Fibroblast of mammary gland (primary cell): Measurements from ENCODE around the gene RGL2.

ENCODE experiments used
- DNase-seq: peaks from one replicate; pipeline ENCODE4 v3.0.0-alpha.2; 2010; ENCODE audit warnings: low read depth
- H3K4me3 ChIP-seq: 2 replicates; pipeline ENCODE4 v1.5.1; 2011; ENCODE audit warnings: low read depth, mild to moderate bottlenecking, low read length, moderate library complexity; ENCODE audit not compliant: control insufficient read depth
- TF ChIP-seq, protein P1 (sequence below): conservative IDR thresholded peaks from 2 replicates; pipeline ENCODE4 v1.5.1; 2011; ENCODE audit warnings: low read depth, low read length, inconsistent platforms; ENCODE audit not compliant: control insufficient read depth, insufficient read depth

The RGL2 gene

DNA sequence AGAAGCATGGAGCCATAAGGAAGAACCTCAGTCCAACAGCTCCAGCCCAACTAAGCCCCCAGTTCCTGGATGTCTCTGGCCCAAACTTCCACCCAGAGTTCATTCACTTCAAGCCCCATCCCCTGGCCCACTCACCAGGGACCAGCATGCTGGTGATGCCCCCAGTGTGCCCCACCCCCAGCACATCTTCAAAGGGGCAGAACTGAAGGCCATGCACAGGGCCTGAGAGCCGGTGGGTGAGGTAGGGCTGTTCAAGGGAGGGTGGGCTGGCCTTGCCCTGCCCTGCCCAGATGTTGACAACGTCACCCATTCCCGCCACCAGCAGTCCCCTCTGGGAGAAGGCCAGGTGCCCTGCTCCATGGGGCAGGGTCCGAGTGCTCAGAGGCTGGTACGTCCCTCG lies 18.2 kb downstream of the RGL2 start:
- DNase-seq: no peak
- TF ChIP-seq, protein P1, sequence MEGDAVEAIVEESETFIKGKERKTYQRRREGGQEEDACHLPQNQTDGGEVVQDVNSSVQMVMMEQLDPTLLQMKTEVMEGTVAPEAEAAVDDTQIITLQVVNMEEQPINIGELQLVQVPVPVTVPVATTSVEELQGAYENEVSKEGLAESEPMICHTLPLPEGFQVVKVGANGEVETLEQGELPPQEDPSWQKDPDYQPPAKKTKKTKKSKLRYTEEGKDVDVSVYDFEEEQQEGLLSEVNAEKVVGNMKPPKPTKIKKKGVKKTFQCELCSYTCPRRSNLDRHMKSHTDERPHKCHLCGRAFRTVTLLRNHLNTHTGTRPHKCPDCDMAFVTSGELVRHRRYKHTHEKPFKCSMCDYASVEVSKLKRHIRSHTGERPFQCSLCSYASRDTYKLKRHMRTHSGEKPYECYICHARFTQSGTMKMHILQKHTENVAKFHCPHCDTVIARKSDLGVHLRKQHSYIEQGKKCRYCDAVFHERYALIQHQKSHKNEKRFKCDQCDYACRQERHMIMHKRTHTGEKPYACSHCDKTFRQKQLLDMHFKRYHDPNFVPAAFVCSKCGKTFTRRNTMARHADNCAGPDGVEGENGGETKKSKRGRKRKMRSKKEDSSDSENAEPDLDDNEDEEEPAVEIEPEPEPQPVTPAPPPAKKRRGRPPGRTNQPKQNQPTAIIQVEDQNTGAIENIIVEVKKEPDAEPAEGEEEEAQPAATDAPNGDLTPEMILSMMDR: no peak
- no peak overlapping the region for H3K4me3 ChIP-seq

DNA sequence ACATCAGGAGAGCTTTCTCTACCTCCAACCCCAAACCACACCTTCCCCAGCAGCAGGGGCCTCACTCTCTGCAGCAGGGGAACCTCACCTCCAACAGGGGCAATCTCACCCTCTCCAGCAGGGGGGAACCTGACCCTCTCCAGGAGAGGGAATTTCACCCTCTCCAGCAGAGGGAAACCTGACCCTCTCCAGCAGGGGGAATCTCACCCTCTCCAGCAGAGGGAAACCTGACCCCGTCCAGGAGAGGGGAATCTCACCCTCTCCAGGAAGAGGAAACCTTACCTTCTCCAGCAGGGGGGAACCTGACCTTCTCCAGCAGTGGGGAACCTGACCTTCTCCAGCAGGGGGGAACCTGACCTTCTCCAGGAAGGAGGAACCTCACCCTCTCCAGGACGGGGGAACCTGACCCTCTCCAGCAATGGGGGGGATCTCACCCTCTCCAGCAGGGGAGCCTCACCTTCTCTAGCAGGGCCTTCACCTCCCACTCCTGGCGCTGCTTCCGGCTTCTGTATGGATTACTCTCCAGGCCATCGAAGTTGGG lies 18.7 kb downstream of the RGL2 start:
- peak; percentile 70 for DNase-seq
- TF ChIP-seq, protein P1: peak; percentile 75

DNA sequence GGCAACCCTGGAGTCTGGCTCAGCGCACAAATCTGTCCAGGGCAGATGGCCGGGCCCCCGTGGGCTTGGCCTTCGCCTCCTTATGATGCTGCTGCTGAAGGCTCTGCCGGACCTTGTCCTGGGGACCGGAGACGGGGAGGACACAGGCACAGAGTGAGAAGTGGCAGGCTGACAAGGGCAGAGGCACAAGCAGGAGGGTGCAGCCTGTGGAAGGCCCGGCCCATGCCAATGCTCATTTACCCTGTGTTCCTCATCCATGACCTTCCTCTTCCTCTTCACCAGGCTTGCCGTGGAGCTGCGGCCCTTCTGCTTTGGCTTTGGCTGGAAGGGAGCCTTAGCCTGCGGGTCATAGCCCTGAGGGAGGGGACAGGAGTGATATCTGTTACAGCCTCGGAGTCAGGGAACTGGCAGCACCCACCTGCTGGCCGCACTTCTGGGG lies 19.5 kb downstream of the RGL2 start:
- TF ChIP-seq, protein P1: no peak
- DNase-seq: no peak
- H3K4me3 ChIP-seq: no peak overlapping the region

More for the DNA sequence above, 18.7 kb downstream of the RGL2 start:
- H3K4me3 ChIP-seq: no peak overlapping the region

DNA sequence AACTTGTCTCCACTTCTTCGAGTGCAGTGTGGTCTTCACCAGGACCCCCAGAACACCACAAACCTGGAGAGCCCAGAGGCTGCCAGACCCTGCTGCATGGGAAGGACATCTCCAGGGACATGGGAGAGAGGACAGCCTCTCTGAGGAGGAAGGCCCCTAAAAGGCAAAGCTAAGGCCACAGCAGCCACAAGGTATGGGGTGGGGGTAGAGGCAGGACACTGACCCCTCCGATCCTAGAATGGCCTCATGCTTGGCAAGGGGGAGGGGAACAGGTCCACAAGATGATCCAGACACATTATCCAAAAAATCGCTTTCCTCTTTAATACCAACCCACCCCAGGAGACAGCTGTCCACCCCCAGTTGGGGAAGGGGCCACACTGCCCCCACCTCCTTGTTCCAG lies 19.9 kb downstream of the RGL2 start:
- DNase-seq: no peak
- no peak overlapping the region for H3K4me3 ChIP-seq
- TF ChIP-seq, protein P1: no peak

DNA sequence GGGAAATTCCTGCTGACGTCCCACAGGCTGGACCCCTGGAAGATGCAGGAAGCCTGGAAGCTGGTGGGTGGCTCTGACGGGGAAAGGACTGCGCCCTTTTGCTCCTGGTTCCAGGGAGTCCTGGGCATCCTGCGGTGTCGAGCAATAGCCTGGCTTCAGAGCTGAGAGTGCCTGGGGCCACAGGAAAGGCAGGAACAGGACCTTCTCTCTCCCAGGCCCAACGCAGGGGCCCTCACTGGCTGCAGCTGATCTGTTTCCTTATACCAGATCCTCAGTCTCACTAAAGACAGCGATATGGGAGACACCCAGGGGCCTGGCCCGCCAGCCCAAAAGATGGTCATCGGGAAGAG lies 20.4 kb downstream of the RGL2 start:
- no peak overlapping the region for H3K4me3 ChIP-seq
- TF ChIP-seq, protein P1: no peak
- DNase-seq: no peak

DNA sequence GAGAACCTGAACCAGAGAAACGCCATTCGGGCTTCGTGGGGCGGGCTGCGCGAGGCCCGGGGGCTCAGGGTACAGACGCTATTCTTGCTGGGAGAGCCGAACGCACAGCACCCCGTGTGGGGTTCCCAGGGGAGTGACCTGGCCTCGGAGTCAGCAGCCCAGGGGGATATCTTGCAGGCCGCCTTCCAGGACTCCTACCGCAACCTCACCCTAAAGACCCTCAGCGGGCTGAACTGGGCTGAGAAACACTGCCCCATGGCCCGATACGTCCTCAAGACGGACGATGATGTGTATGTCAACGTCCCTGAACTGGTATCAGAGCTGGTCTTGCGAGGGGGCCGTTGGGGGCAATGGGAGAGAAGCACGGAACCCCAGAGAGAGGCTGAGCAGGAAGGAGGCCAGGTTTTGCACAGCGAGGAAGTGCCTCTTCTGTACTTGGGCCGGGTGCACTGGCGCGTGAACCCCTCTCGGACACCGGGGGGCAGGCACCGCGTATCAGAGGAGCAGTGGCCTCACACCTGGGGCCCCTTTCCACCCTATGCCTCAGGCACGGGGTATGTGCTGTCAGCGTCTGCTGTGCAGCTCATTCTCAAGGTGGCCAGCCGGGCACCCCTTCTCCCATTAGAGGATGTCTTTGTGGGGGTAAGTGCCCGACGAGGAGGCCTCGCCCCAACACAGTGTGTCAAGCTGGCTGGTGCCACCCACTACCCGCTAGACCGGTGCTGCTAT lies 20.9 kb downstream of the RGL2 start:
- DNase-seq: no peak
- TF ChIP-seq, protein P1: no peak
- no peak overlapping the region for H3K4me3 ChIP-seq
